K562 (cell line): Measurements from ENCODE around the gene ERCC1. TPM values are rescaled to one million over a fixed set of nuclear protein-coding genes. Genes with fewer than 3 reads are reported as not detected.

ENCODE experiments used
- CTBP1 ChIP-seq: fragments of 450-650 bp; IDR thresholded peaks from 2 replicates; pipeline ENCODE4 v1.6.1; 2016; ENCODE audit warnings: borderline replicate concordance
- EP400 ChIP-seq: fragments of 450-650 bp; IDR thresholded peaks from 2 replicates; pipeline ENCODE4 v1.6.1; 2017; ENCODE audit warnings: antibody characterized with exemption, mild to moderate bottlenecking, moderate library complexity
- HDAC2 ChIP-seq: fragments of 450-650 bp; IDR thresholded peaks from 2 replicates; pipeline ENCODE4 v1.6.1; 2016; ENCODE audit warnings: mild to moderate bottlenecking
- JUN ChIP-seq, 2 experiments: sonication (generic) in 1 of 2; formaldehyde crosslinking in 1 of 2; IDR thresholded peaks; 2 replicates each; pipeline versions ENCODE4 v1.6.1 to v1.8.0; 2012 to 2022; ENCODE audit warnings: borderline replicate concordance in 2 of 2, mild to moderate bottlenecking in 2 of 2, improper control_type of control experiment in 1 of 2, low read depth in 1 of 2, low read length in 1 of 2, missing genetic modification reagents in 1 of 2
- KDM2B ChIP-seq: fragments of 250-450 bp; sonication (Bioruptor Pico); IDR thresholded peaks from 2 replicates; pipeline ENCODE4 v1.8.0; 2021; ENCODE audit warnings: mild to moderate bottlenecking, moderate library complexity
- NRF1 ChIP-seq, 2 experiments: fragments of 450-650 bp; IDR thresholded peaks in 1 of 2; conservative IDR thresholded peaks in 1 of 2; 2 replicates each; pipeline ENCODE4 v1.6.1; 2014; ENCODE audit warnings: mild to moderate bottlenecking in 2 of 2
- PHF20 ChIP-seq: fragments of 450-650 bp; IDR thresholded peaks from 2 replicates; pipeline ENCODE4 v1.6.1; 2018; ENCODE audit not compliant: partially characterized antibody
- PML ChIP-seq: IDR thresholded peaks from 2 replicates; pipeline ENCODE4 v1.6.1; 2012; ENCODE audit warnings: low read length, inconsistent platforms
- POLR2G ChIP-seq: fragments of 200-400 bp; formaldehyde crosslinking; IDR thresholded peaks from 2 replicates; pipeline ENCODE4 v1.6.1; 2017; ENCODE audit warnings: low read depth, mild to moderate bottlenecking, antibody characterized with exemption, low read length, moderate library complexity
- PTRF ChIP-seq: fragments of 450-650 bp; IDR thresholded peaks from 2 replicates; pipeline ENCODE4 v1.6.1; 2016; ENCODE audit warnings: mild to moderate bottlenecking, missing genetic modification characterization, missing compliant biosample characterization
- SIN3B ChIP-seq: fragments of 450-650 bp; IDR thresholded peaks from 2 replicates; pipeline ENCODE4 v1.6.1; 2017; ENCODE audit warnings: low read depth, mild to moderate bottlenecking, moderate library complexity
- SIRT6 ChIP-seq: IDR thresholded peaks from one replicate; pipeline ENCODE4 v1.6.1; 2012; ENCODE audit warnings: low read depth, mild to moderate bottlenecking, control low read depth, inconsistent platforms, low read length, moderate library complexity
- ZNF778 ChIP-seq: fragments of 450-650 bp; formaldehyde crosslinking; IDR thresholded peaks from 2 replicates; pipeline ENCODE4 v1.4.0; 2020; ENCODE audit warnings: mild to moderate bottlenecking, moderate library complexity
- polyA plus RNA-seq, 8 experiments: library from polyadenylated mRNA; depleted of rRNA in 4 of 8; stranded (reverse) in 5 of 8; unstranded in 3 of 8; fragments of >200 nt; fragmentation: Nextera tagmentation in 2 of 8; fragmentation: Illumina TruSeq in 1 of 8; extraction: Ambion mirVana in 2 of 8; extraction: Trizol in 1 of 8; gene quantifications; 2 replicates each; pipeline versions ENCODE4 v1.2.1 to v1.2.3, GENCODE V29; 2011 to 2014; ENCODE audit warnings: inconsistent platforms in 1 of 8, missing spikeins in 1 of 8
- total RNA-seq, 7 experiments: library from RNA; depleted of rRNA in 6 of 7; stranded (reverse); fragments of >200 nt in 6 of 7; fragmentation: Illumina TruSeq in 2 of 7; extraction: Trizol in 2 of 7; gene quantifications; 2 replicates each; pipeline versions ENCODE4 v1.2.1 to v1.2.3, GENCODE V29; 2011 to 2021; ENCODE audit warnings: low replicate concordance in 1 of 7
- TF ChIP-seq, protein P1 (sequence below): fragments of 450-650 bp; IDR thresholded peaks from 2 replicates; pipeline ENCODE4 v1.6.1; 2017; ENCODE audit warnings: antibody characterized with exemption, mild to moderate bottlenecking
- TF ChIP-seq, protein P2 (sequence below), 2 experiments: fragments of 200-800 bp in 1 of 2; sonication (Bioruptor generic) in 1 of 2; sonication (generic) in 1 of 2; formaldehyde crosslinking in 1 of 2; IDR thresholded peaks in 1 of 2; conservative IDR thresholded peaks in 1 of 2; 2 replicates each; pipeline versions ENCODE4 v1.5.0 to v1.6.1; 2016 to 2020; ENCODE audit warnings: missing compliant biosample characterization in 1 of 2, missing genetic modification characterization in 1 of 2, missing genetic modification reagents in 1 of 2
- TF ChIP-seq, protein P3 (sequence below), 2 experiments: fragments of 250-450 bp in 1 of 2; fragments of 450-650 bp in 1 of 2; sonication (Bioruptor Pico) in 1 of 2; IDR thresholded peaks; 2 replicates each; pipeline versions ENCODE4 v1.6.1 to v1.8.0; 2016 to 2021; ENCODE audit warnings: mild to moderate bottlenecking in 2 of 2, moderate library complexity in 2 of 2, missing compliant biosample characterization in 1 of 2, missing genetic modification characterization in 1 of 2
- TF ChIP-seq, protein P4 (sequence below): fragments of 150-350 bp; IDR thresholded peaks from 2 replicates; pipeline ENCODE4 v1.6.1; 2014; ENCODE audit warnings: low read depth, mild to moderate bottlenecking, low read length, borderline replicate concordance

ERCC1 gene
- total and polyA plus RNA-seq, 9 of the 15 experiments (the other 6 are each of a cell fraction or from before 2014, with no cell fraction given) = 9.3 to 92.6 (median 60.0) TPM

DNA sequence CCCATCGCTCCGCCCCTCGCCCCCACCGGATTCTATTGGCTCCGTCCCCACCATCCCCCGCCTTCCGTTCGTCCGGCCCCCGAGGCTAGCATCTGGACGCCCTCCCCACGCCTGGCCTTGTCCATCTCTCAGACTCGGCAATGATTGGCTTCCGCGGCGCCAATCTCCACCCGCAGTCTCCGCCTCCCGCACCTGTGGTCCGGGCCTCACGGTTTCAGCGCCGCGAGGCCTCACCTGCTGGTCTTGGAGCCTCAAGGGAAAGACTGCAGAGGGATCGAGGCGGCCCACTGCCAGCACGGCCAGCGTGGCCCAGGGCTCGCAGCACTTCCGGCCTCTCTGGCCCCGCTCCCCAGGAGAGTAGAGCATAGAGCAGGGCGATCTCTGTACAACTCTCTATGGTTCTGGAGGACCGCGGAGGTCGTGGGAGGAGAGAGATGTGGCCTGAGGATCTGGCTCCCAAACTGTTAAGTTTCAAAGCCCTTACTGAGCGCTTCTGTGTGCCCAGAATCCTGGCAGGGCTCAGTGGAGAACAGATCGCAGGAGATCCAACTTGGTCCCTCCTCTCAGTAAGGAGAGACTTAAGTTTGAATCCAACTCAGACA, at the start of gene ERCC1 (continued):
- TF ChIP-seq, protein P1, sequence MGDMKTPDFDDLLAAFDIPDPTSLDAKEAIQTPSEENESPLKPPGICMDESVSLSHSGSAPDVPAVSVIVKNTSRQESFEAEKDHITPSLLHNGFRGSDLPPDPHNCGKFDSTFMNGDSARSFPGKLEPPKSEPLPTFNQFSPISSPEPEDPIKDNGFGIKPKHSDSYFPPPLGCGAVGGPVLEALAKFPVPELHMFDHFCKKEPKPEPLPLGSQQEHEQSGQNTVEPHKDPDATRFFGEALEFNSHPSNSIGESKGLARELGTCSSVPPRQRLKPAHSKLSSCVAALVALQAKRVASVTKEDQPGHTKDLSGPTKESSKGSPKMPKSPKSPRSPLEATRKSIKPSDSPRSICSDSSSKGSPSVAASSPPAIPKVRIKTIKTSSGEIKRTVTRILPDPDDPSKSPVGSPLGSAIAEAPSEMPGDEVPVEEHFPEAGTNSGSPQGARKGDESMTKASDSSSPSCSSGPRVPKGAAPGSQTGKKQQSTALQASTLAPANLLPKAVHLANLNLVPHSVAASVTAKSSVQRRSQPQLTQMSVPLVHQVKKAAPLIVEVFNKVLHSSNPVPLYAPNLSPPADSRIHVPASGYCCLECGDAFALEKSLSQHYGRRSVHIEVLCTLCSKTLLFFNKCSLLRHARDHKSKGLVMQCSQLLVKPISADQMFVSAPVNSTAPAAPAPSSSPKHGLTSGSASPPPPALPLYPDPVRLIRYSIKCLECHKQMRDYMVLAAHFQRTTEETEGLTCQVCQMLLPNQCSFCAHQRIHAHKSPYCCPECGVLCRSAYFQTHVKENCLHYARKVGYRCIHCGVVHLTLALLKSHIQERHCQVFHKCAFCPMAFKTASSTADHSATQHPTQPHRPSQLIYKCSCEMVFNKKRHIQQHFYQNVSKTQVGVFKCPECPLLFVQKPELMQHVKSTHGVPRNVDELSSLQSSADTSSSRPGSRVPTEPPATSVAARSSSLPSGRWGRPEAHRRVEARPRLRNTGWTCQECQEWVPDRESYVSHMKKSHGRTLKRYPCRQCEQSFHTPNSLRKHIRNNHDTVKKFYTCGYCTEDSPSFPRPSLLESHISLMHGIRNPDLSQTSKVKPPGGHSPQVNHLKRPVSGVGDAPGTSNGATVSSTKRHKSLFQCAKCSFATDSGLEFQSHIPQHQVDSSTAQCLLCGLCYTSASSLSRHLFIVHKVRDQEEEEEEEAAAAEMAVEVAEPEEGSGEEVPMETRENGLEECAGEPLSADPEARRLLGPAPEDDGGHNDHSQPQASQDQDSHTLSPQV = no peak
- TF ChIP-seq NRF1 (conservative IDR thresholded peaks at IDR 0.05 in 1 of 2, IDR thresholded peaks at IDR 0.05 in 1 of 2) = peak; percentile 57 to 71
- peak; percentile 87 for TF ChIP-seq CTBP1
- peak; percentile 12; the same call in 1 of the 2 replicates for TF ChIP-seq HDAC2
- peak; percentile 66; the same call in 1 of the 2 replicates for TF ChIP-seq SIN3B
- no peak for TF ChIP-seq KDM2B (CRISPR knock-in tag)
- TF ChIP-seq JUN (IDR thresholded peaks at IDR 0.05; ENCODE audit: borderline replicate concordance, low read depth, low read length) = no peak; the same call in 1 of the 2 replicates
- no peak for TF ChIP-seq JUN (CRISPR knock-in tag; IDR thresholded peaks at IDR 0.05; ENCODE audit: borderline replicate concordance)
- TF ChIP-seq, protein P2, sequence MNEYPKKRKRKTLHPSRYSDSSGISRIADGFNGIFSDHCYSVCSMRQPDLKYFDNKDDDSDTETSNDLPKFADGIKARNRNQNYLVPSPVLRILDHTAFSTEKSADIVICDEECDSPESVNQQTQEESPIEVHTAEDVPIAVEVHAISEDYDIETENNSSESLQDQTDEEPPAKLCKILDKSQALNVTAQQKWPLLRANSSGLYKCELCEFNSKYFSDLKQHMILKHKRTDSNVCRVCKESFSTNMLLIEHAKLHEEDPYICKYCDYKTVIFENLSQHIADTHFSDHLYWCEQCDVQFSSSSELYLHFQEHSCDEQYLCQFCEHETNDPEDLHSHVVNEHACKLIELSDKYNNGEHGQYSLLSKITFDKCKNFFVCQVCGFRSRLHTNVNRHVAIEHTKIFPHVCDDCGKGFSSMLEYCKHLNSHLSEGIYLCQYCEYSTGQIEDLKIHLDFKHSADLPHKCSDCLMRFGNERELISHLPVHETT (CRISPR knock-in tag; conservative IDR thresholded peaks at IDR 0.05 in 1 of 2, IDR thresholded peaks at IDR 0.05 in 1 of 2) = peak in 1 of 2 experiments; percentile 67; a peak in 1 of 4 replicates
- peak; percentile 62 for TF ChIP-seq PHF20
- TF ChIP-seq POLR2G = peak; percentile 98
- peak; percentile 74 for TF ChIP-seq PML
- no peak for TF ChIP-seq SIRT6
- TF ChIP-seq, protein P3, sequence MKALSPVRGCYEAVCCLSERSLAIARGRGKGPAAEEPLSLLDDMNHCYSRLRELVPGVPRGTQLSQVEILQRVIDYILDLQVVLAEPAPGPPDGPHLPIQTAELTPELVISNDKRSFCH (CRISPR knock-in tag; IDR thresholded peaks at IDR 0.05) = no peak
- TF ChIP-seq, protein P3 (tag; IDR thresholded peaks at IDR 0.05) = 0 out of 2 replicates have a peak, but pooled peaks have one; percentile 80
- TF ChIP-seq EP400 = peak; percentile 99
- TF ChIP-seq, protein P4, sequence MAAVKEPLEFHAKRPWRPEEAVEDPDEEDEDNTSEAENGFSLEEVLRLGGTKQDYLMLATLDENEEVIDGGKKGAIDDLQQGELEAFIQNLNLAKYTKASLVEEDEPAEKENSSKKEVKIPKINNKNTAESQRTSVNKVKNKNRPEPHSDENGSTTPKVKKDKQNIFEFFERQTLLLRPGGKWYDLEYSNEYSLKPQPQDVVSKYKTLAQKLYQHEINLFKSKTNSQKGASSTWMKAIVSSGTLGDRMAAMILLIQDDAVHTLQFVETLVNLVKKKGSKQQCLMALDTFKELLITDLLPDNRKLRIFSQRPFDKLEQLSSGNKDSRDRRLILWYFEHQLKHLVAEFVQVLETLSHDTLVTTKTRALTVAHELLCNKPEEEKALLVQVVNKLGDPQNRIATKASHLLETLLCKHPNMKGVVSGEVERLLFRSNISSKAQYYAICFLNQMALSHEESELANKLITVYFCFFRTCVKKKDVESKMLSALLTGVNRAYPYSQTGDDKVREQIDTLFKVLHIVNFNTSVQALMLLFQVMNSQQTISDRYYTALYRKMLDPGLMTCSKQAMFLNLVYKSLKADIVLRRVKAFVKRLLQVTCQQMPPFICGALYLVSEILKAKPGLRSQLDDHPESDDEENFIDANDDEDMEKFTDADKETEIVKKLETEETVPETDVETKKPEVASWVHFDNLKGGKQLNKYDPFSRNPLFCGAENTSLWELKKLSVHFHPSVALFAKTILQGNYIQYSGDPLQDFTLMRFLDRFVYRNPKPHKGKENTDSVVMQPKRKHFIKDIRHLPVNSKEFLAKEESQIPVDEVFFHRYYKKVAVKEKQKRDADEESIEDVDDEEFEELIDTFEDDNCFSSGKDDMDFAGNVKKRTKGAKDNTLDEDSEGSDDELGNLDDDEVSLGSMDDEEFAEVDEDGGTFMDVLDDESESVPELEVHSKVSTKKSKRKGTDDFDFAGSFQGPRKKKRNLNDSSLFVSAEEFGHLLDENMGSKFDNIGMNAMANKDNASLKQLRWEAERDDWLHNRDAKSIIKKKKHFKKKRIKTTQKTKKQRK = no peak
- TF ChIP-seq PTRF (tag) = no peak
- TF ChIP-seq ZNF778 (CRISPR knock-in tag) = no peak
